Measurements from ENCODE around the gene CEP85L.

Gene CEP85L

GRCh38 chr6:118586746-118587485, 64.5 kb downstream of the CEP85L start:
- DNase-seq (ENCODE audit: extremely low spot score, insufficient read length, low read depth), result no peak
- no peak for FAIRE-seq

GRCh38 chr6:118584911-118585310, 66.5 kb downstream of the CEP85L start:
- no peak for FAIRE-seq
- DNase-seq (ENCODE audit: extremely low spot score, insufficient read length, low read depth), result no peak

GRCh38 chr6:118581489-118581959, 69.9 kb downstream of the CEP85L start:
- no peak for DNase-seq (ENCODE audit: extremely low spot score, insufficient read length, low read depth)
- FAIRE-seq, result no peak

GRCh38 chr6:118580585-118581419, 70.6 kb downstream of the CEP85L start:
- DNase-seq (ENCODE audit: extremely low spot score, insufficient read length, low read depth), result no peak
- no peak for FAIRE-seq

GRCh38 chr6:118579786-118580185, 71.6 kb downstream of the CEP85L start:
- FAIRE-seq, result no peak
- DNase-seq (ENCODE audit: extremely low spot score, insufficient read length, low read depth), result no peak

GRCh38 chr6:118578617-118579016, 72.8 kb downstream of the CEP85L start:
- no peak for FAIRE-seq
- no peak for DNase-seq (ENCODE audit: extremely low spot score, insufficient read length, low read depth)

GRCh38 chr6:118577972-118578371, 73.4 kb downstream of the CEP85L start:
- no peak for FAIRE-seq

GRCh38 chr6:118574051-118574865, 77.1 kb downstream of the CEP85L start:
- FAIRE-seq (no peak), DNase-seq (ENCODE audit: extremely low spot score, insufficient read length, low read depth) (no peak)

More at GRCh38 chr6:118577972-118578371, 73.4 kb downstream of the CEP85L start:
- DNase-seq (ENCODE audit: extremely low spot score, insufficient read length, low read depth), result no peak

- no peak for FAIRE-seq
- DNase-seq (ENCODE audit: extremely low spot score, insufficient read length, low read depth), result no peak
These were observed 80.3 kb downstream of the CEP85L start for GRCh38 chr6:118571121-118571520.

- FAIRE-seq, result no peak
- DNase-seq (ENCODE audit: extremely low spot score, insufficient read length, low read depth), result no peak
These were observed 81.9 kb downstream of the CEP85L start for GRCh38 chr6:118569498-118569897.

GRCh38 chr6:118567974-118568373, 83.4 kb downstream of the CEP85L start:
- DNase-seq (ENCODE audit: extremely low spot score, insufficient read length, low read depth), result no peak
- no peak for FAIRE-seq

- FAIRE-seq, result peak; percentile 97
- DNase-seq (ENCODE audit: extremely low spot score, insufficient read length, low read depth), result peak; percentile 42
These were observed 86.0 kb downstream of the CEP85L start for GRCh38 chr6:118565311-118565960.

- FAIRE-seq (no peak), DNase-seq (ENCODE audit: extremely low spot score, insufficient read length, low read depth) (no peak)
These were observed 88.4 kb downstream of the CEP85L start for GRCh38 chr6:118562959-118563358.

GRCh38 chr6:118562248-118562647, 89.1 kb downstream of the CEP85L start:
- no peak for FAIRE-seq
- DNase-seq (ENCODE audit: extremely low spot score, insufficient read length, low read depth), result no peak

- FAIRE-seq (peak; percentile 51), DNase-seq (ENCODE audit: extremely low spot score, insufficient read length, low read depth) (peak; percentile 7)
These were observed 91.7 kb downstream of the CEP85L start for GRCh38 chr6:118559659-118560058.

- FAIRE-seq (no peak), DNase-seq (ENCODE audit: extremely low spot score, insufficient read length, low read depth) (no peak)
These were observed 92.8 kb downstream of the CEP85L start for GRCh38 chr6:118558464-118559217.

GRCh38 chr6:118554698-118555097, 96.7 kb downstream of the CEP85L start:
- FAIRE-seq, result no peak
- DNase-seq (ENCODE audit: extremely low spot score, insufficient read length, low read depth), result no peak

GRCh38 chr6:118553132-118553531, 98.3 kb downstream of the CEP85L start:
- FAIRE-seq, result no peak

More at GRCh38 chr6:118553132-118553531, 98.3 kb downstream of the CEP85L start:
- no peak for DNase-seq (ENCODE audit: extremely low spot score, insufficient read length, low read depth)
